GM12864 (cell line): ENCODE measurements around the gene INHBC.
A peak's percentile ranks its signal among the peaks of the same experiment; 100 is the strongest.

Experiments
- DNase-seq: peaks from one replicate; pipeline ENCODE4 v3.0.0-alpha.2; 2011; ENCODE audit warnings: low read depth
- H3K4me3 ChIP-seq: 2 replicates; pipeline ENCODE4 v1.5.1; 2011; ENCODE audit warnings: mild to moderate bottlenecking, low read depth, low read length, control low read depth
- TF ChIP-seq, protein P1 (sequence below): IDR thresholded peaks from 2 replicates; pipeline ENCODE4 v1.5.1; 2011; ENCODE audit warnings: low read depth, mild to moderate bottlenecking, moderate library complexity, low read length, control low read depth, inconsistent platforms; ENCODE audit errors: missing control alignments

Gene INHBC

DNA sequence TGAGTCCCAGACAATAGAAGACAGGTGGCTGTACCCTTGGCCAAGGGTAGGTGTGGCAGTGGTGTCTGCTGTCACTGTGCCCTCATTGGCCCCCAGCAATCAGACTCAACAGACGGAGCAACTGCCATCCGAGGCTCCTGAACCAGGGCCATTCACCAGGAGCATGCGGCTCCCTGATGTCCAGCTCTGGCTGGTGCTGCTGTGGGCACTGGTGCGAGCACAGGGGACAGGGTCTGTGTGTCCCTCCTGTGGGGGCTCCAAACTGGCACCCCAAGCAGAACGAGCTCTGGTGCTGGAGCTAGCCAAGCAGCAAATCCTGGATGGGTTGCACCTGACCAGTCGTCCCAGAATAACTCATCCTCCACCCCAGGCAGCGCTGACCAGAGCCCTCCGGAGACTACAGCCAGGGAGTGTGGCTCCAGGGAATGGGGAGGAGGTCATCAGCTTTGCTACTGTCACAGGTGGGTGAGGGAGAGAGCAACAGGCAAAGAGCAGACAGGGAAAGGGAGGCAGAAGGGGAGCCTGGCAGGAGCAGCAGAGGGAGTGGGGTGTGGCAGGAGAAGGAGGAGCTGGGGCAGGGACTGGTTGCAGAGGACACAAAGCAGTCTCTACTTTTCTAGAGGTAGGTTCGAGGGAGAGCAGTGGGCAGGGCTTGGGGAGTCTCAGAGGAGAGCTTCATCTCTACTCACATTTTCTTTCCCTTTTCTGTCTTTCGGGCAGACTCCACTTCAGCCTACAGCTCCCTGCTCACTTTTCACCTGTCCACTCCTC lies 21.0 kb downstream of the INHBC start:
- peak overlapping the region; percentile 22; the same call in 1 of the 2 replicates for H3K4me3 ChIP-seq
- no peak for DNase-seq

DNA sequence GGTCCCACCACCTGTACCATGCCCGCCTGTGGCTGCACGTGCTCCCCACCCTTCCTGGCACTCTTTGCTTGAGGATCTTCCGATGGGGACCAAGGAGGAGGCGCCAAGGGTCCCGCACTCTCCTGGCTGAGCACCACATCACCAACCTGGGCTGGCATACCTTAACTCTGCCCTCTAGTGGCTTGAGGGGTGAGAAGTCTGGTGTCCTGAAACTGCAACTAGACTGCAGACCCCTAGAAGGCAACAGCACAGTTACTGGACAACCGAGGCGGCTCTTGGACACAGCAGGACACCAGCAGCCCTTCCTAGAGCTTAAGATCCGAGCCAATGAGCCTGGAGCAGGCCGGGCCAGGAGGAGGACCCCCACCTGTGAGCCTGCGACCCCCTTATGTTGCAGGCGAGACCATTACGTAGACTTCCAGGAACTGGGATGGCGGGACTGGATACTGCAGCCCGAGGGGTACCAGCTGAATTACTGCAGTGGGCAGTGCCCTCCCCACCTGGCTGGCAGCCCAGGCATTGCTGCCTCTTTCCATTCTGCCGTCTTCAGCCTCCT lies 21.6 kb downstream of the INHBC start:
- H3K4me3 ChIP-seq: peak overlapping the region; percentile 22; the same call in 1 of the 2 replicates
- TF ChIP-seq, protein P1, sequence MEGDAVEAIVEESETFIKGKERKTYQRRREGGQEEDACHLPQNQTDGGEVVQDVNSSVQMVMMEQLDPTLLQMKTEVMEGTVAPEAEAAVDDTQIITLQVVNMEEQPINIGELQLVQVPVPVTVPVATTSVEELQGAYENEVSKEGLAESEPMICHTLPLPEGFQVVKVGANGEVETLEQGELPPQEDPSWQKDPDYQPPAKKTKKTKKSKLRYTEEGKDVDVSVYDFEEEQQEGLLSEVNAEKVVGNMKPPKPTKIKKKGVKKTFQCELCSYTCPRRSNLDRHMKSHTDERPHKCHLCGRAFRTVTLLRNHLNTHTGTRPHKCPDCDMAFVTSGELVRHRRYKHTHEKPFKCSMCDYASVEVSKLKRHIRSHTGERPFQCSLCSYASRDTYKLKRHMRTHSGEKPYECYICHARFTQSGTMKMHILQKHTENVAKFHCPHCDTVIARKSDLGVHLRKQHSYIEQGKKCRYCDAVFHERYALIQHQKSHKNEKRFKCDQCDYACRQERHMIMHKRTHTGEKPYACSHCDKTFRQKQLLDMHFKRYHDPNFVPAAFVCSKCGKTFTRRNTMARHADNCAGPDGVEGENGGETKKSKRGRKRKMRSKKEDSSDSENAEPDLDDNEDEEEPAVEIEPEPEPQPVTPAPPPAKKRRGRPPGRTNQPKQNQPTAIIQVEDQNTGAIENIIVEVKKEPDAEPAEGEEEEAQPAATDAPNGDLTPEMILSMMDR: peak; percentile 89
- no peak for DNase-seq

More for the DNA sequence above, 21.0 kb downstream of the INHBC start:
- TF ChIP-seq, protein P1: no peak

- no peak overlapping the region for H3K4me3 ChIP-seq
- TF ChIP-seq, protein P1: no peak
- no peak for DNase-seq
These were observed 22.3 kb downstream of the INHBC start for GRCh38 chr12:57456737-57457490.

DNA sequence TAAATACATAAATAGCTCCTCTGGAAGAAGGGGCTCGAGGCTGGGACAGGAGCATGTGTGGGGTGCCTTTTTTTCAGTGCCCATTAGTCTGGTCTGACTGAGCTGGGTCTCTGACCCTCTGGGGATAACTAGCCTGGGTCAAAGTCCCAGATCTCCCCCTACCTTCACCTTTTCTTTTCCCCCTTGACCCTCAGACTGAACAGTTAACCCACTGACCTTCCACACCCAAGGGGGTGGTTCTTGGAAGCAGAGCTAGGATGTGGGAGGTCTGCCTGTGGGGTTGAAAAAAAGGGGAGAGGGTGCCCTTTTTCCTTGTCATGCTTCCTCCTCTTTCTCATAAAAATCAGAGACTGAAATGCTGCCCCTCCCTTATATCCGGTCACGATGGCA lies 24.1 kb downstream of the INHBC start:
- no peak for DNase-seq
- H3K4me3 ChIP-seq: peak overlapping the region; percentile 90
- TF ChIP-seq, protein P1: no peak

GRCh38 chr12:57459055-57459749 lies 24.6 kb downstream of the INHBC start:
- TF ChIP-seq, protein P1: peak; percentile 96
- DNase-seq: peak; percentile 87
- H3K4me3 ChIP-seq: peak overlapping the region; percentile 90

- TF ChIP-seq, protein P1: no peak
- peak within 1 kb of the TSS; percentile 90 for H3K4me3 ChIP-seq
- no peak for DNase-seq
These were observed 25.3 kb downstream of the INHBC start, which contains the start of gene GLI1 for GRCh38 chr12:57459750-57460467. GLI1 (plus strand) TSS chr12:57459785; CDS start chr12:57463692, 3,907 bp downstream.
